ENCODE data around the gene PGK1.

GRCh38 chrX:78064152-78064551 lies 39.9 kb upstream of the PGK1 start:
- TF ChIP-seq TARDBP (IDR thresholded peaks at IDR 0.05) (no peak), FOXK2 (IDR thresholded peaks at IDR 0.05) (no peak), FOXA1 (IDR thresholded peaks at IDR 0.05) (no peak), PKNOX1 (IDR thresholded peaks at IDR 0.05) (no peak), FOXM1 (IDR thresholded peaks at IDR 0.05; ENCODE audit: borderline replicate concordance) (no peak), BHLHE40 (IDR thresholded peaks at IDR 0.05; ENCODE audit: borderline replicate concordance) (no peak), SP1 (IDR thresholded peaks at IDR 0.05) (no peak), SUZ12 (IDR thresholded peaks at IDR 0.05) (no peak)

Measured in HEK293T (cell line).